Measurements from ENCODE around the gene AP3S1.
"Not testable (repeated sequence)": the region's sequence is repeated elsewhere in the genome, so short reads cannot be mapped to it uniquely, and the experiment has no call there.

Gene AP3S1

DNA sequence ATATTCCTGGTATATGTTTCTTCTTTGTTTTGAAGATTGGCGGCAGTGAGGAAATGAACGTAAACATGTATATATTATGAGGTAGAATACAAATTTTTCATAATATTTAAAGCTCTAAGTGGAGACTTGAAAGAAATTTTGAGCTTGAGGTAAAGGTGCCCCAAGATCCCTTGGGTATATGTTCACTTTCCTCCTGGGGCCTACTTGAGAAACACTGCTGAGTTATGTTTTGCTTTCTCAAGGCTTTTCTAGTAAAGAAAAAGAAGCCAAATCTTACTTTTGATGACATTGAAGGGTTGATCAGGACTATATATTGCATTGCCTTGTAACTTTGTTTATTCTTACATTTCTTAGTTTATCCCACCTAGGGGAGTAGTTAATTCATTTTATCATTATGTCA, 30.7 kb downstream of the AP3S1 start:
- no peak for DNase-seq (ENCODE audit: low spot score)

DNA sequence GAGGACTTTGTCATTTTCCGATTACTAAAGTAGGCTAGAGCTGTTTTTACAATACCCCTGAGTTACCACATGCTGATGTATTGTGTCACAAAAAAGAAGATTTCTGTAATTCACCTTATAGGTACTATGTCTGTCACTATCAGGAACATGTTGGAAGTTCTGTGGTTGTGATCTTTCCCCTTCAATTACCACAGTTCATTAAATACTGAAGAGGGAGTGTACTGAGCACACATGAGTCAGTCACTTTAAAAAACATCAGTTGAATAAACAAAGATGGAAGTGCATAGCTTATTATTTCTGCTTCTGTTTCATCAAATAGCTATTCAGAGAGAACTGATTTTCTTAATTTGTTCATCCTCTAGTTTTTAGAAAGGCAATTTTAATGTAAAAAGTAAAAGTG, 31.7 kb downstream of the AP3S1 start:
- no peak for DNase-seq (ENCODE audit: low spot score)

DNA sequence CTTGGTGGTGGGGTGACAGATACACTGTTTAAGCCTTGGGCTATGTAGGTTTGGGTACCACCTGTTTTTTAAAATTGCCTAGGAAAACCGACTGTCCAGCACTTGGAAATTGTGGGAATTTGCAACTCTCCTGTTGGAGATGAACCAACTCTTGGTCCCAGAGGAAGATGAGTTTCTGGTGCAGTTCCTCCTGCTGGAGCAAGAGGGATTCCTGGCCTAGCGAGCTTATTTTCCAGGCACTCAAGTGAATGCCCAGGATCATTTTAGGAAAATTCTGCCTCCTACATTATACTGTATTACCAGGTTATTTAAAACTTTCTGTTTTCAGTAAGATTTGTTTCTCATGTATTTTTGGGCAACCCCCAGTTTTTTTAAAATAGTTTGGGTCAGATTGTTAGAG, 33.7 kb downstream of the AP3S1 start:
- DNase-seq (ENCODE audit: low spot score): no peak

DNA sequence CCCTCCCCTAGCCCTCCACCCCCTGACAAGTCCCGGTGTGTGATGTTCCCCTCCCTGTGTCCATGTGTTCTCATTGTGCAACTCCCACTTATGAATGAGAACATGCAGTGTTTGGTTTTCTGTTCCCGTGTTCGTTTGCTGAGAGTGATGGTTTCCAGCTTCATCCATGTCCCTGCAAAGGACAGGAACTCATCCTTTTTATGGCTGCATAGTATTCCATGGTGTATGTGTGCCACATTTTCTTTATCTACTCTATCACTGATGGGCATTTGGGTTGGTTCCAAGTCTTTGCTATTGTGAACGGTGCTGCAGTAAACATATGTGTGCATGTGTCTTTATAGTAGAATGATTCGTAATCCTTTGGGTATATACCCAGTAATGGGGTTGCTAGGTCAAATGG, 35.6 kb downstream of the AP3S1 start:
- DNase-seq (ENCODE audit: low spot score): not testable (repeated sequence)

DNA sequence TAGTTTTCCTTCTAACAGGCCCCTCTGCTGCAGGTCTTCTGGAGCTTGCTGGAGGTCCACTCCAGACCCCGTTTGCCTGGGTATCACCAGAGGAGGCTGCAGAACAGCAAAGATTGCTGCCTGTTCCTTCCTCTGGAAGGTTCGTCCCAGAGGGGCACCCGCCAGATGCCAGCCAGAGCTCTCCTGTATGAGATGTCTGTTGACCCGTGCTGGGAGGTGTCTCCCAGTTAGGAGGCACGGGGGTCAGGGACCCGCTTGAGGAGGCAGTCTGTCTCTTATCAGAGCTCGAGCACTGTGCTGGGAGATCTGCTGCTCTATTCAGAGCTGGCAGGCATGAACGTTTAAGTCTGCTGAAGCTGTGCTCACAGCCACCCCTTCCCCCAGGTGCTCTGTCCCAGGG, 40.7 kb downstream of the AP3S1 start:
- DNase-seq (ENCODE audit: low spot score): not testable (repeated sequence)

DNA sequence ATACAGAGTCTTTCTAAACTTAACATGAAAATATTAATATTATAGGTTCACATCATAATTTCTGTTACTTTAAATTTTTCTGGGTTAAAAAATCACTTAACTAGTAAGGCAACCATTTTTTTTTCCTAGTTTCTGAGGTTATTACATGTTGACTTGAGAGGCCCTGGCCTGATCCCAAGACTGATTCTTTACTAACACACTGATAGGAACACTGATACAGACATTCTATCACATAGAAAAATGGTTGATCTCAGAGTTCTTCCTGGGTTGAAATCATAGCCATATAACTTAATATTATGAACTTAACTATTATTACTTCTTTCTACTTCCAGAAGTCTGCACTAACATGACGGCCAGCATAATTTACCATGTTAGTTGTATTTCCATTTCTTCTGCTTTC, 43.0 kb downstream of the AP3S1 start:
- DNase-seq (ENCODE audit: low spot score): no peak

DNA sequence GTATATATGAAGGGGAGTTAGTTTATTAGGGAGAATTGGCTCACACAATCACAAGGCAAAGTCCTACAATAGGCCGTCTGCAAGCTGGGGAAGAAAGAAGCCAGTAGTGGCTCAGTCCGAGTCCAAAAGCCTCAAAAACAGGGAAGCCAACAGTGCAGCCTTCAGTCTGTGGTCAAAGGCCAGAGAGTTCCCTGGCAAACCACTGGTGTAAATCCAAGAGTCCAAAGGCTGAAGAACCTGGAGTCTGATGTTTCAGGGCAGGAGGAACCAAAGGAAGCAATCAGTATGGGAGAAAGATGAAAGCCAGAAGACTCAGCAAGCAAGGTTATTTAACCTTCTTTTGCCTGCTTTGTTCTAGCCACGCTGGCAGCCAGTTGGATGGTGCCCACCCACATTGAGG, 43.5 kb downstream of the AP3S1 start:
- DNase-seq (ENCODE audit: low spot score): not testable (repeated sequence)

DNA sequence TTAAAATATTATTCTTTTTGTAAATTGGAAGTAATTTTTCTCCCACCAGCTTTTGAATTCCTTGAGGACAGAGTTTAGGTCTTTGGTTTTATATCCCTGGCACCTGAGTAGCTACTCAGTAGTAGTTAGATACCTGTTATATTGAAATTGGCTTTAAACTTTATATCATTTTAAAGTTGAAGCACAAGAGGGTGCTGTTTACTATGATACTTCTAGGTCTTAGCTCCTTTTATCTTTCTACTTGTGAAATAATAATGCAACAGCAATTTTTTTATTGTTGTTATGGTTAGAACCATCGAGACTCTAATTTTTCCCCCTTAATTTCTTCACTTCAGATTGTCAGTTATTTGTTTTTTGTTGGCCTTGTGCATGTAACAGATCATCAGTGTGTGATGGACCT, 46.3 kb downstream of the AP3S1 start:
- DNase-seq (ENCODE audit: low spot score): no peak

DNA sequence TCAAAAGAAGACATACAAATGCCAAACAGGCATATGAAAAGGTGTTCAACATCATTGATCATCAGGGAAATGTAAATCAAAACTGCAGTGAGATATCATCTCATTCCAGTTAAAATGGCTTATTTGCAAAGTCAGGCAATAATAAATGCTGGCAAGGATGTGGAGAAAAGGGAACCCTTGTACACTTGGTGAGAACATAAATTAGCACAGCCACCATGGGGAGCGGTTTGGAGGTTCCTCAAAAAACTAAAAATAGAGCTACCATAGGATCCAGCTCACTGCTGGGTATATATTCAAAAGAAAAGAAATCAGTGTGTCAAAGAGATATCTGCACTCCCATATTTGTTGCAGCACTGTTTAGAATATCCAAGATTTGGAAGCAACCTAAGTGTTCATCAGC, 50.3 kb downstream of the AP3S1 start:
- no peak for DNase-seq (ENCODE audit: low spot score)

DNA sequence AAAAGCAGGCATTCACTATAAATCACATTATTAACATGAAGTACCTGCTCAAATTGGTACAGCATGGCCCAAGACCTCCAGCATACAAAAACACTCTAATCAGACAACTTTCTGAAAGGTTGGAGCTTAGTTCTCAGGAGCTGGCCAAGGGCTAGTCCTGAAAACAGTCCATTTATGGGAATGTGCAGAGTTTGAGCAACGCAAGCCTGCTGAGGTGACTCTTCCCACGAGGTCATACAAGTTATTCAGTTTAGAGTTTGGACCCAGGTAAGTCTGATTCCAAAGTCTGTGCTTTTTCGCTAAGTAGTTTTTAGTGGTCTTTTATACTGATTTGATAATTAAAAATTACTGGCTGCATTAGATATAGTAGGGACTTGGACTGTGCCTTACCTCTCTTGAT, 52.6 kb downstream of the AP3S1 start:
- no peak for DNase-seq (ENCODE audit: low spot score)

DNA sequence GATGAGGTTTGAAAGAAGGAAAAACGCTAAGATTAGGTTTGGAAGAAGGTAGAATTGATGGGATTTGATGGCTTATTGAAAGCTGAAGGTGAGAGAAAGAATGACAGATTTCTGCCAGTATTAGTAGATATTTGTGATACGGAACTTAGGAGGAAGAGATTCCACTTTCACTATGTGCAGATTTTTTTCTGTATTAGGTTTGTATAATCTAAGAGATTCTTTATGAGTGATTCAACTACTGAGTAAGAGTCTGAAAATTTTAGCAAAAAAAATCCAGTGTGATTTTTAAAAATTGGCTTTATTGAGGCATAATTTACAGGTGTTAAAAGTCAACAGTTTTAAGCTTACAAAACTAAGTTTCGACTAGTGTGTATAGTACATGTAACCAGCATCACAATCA, 54.1 kb downstream of the AP3S1 start:
- DNase-seq (ENCODE audit: low spot score): no peak

DNA sequence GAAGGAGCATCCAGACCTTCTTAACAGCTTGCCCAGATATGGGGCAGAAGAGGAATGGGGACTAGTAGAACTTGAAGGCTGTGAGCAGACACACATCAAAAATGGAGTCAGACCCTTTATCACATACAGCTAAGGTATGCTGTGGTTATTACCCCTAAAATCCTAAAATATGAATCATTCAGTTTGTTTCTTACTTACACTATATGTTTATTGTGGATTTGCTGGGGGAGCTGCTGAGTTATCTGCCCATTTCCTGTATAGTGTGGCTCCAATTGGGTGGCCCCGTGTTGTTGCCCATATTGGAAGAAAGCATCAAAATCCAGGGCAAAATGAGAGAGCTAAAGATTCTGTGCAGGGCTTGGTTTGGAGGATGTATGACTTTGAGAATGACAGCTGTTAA, 56.9 kb downstream of the AP3S1 start:
- DNase-seq (ENCODE audit: low spot score): no peak

DNA sequence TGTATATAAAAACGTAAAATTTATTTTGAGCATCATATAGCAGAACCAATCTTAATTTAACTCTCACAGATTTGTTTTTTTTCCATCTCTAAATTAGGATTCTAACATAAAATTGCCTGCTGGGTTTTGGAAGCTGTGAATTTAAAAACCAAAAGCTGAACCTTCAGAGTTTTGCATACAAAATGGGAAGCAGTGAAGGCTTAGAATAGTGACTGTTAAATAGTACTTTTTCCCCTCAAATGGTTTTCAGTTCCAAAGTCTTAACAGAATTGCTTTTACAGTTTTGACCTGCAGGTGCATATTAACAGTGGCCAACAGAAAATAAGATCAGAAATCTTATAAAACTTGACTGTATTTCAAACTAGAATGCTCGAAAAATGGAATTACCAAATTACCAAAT, 65.4 kb downstream of the AP3S1 start:
- DNase-seq (ENCODE audit: low spot score): no peak

DNA sequence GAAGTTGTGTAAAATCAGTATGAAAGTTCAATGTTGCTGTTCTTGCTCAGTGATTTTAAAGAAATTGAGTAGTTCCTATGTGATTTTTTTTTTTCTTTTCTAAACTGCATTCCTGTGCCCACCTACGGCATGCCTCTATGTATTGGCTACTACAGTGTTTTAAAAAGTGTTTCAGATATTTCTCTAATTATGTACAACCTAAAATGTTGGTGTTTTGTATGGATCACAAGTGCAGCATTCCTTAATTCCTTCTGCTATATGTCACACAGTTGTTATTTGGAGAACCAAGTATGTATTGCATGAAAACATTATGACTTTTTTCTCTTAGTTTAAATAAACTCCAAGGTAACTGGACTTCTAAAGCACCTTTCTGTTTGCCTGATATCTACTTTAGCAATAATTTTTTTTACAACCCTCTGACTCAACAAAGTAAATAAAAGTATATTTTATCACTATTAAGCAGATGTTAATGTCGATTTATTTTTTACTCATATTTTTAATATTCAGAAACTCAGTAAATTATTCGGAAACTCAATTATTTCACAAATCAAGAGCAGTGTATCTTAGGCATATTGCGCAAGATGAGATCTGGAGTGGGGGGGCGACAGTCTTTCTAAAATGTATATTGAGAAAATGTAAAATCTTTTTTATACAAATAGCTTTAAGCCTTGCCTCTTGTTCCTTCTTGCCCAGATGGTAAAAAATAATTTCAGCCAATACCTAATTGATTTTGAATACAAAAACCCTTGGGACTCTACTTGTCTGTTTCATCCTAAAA, 72.1 kb downstream of the AP3S1 start:
- DNase-seq (ENCODE audit: low spot score): not testable (repeated sequence)

DNA sequence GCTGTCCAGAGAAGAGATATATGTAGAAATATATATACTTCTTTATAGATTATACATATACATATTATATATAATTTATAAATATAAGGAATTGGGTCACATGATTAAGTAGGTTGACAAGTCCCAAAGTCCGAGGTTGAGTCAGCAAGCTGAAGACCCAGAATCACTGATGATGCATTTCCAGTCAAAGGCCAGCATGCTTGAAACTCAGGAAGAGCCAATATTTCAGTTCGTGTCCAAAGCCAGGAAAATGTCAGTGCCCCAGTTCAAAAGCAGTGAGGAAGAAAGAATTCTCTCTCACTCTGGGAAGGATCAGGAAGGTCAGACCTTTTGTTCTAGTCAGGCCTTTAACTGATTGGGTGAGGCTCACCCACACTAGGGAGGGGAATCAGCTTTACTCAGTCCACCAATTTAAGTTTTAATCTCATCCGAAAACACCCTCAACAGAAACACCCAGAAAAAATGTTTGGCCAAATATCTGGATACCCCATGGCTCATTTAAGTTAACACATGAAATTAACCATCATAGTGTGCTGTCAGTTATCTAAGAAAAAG, 78.5 kb downstream of the AP3S1 start:
- no peak for DNase-seq (ENCODE audit: low spot score)

DNA sequence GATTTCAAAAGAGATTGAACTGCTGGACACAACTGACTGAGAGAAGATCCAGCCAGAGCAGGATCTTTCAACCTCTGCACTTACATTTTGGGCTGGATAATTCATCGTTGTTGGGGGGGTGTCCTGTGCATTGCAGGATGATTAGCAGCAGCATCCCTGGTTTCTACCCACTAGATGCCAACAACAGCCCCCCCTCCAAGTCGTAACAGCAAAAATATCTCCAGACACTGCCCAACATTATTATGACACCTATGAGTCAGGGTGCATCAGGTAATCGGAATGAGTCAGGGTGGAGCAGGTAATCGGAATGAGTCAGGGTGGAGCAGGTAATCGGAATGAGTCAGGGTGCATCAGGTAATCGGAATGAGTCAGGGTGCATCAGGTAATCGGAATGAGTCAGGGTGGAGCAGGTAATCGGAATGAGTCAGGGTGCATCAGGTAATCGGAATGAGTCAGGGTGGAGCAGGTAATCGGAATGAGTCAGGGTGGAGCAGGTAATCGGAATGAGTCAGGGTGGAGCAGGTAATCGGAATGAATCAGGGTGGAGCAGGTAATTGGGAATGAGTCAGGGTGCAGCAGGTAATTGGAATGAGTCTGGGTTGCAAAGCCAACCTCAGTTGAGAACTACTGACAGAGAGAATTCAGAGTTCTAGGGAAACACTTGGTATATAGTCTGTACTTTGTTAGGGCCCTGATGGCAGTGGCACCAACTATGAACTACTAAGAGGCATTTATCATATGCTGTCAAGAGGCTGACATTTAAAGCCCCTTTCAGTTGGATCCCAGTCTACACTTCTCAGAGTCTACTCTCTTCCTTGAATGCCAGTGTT, 87.1 kb downstream of the AP3S1 start:
- DNase-seq (ENCODE audit: low spot score): not testable (repeated sequence)

DNA sequence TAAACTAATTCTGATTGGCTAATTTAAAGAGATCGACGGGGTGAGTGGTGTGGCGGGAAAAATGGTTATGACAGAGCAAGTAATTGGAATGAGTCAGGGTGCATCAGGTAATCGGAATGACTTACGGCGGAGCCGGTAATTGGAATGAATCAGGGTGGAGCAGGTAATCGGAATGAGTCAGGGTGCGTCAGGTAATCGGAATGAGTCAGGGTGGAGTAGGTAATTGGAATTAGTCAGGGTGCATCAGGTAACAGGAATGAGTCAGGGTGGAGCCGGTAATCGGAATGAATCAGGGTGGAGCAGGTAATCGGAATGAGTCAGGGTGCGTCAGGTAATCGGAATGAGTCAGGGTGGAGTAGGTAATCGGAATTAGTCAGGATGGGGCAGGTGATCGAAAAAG, 88.4 kb downstream of the AP3S1 start:
- not testable (repeated sequence) for DNase-seq (ENCODE audit: low spot score)

DNA sequence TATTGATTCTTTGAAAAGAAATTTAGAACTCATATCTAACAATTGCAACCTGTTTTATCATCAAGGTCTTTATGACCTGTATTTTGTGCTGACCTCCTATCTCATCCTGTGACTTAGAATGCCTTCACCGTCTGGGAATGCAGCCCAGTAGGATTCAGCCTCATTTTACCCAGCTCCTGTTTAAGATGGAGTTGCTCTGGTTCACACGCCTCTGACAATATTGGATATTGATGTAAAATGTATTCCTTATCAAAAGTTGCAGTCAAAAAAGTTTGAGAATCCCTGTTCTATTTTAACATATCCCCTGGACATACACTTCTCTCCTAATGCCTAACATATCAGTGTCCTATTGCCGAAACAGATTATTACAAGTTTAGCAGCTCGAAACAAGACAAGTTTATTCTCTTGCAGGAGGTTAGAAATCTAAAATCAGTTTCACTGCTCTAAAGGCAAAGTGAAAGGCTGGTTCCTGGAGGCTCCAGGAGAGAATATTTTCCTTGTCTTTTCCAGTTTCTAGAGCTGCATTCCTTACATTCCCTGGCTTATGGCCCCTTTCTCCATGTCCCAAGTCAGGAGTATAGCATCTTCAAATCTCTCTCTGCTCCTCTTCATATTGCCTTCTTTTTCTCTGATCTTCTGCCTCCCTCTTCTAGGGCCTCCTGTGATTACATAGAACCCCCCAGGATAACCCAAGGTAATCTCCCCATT, 89.0 kb downstream of the AP3S1 start:
- no peak for DNase-seq (ENCODE audit: low spot score)

DNA sequence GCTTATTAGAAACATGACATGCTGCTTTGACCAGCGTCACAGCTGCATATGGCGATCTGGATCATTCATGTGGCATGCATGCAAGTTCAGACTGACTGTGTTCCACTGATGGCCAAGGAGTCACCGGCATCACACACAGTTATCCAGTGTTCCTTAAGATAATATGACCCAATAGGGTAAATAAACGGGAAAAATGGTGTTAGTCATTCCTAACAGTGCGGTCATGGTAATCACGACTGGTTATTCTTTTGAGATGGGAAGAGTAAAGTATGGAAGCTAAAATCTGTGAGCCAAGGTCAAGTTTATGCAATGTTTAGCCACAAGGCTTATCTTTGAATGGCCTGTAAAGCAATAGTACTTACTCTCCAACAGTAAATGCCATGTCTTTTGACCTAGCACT, 91.3 kb downstream of the AP3S1 start:
- DNase-seq (ENCODE audit: low spot score): no peak

DNA sequence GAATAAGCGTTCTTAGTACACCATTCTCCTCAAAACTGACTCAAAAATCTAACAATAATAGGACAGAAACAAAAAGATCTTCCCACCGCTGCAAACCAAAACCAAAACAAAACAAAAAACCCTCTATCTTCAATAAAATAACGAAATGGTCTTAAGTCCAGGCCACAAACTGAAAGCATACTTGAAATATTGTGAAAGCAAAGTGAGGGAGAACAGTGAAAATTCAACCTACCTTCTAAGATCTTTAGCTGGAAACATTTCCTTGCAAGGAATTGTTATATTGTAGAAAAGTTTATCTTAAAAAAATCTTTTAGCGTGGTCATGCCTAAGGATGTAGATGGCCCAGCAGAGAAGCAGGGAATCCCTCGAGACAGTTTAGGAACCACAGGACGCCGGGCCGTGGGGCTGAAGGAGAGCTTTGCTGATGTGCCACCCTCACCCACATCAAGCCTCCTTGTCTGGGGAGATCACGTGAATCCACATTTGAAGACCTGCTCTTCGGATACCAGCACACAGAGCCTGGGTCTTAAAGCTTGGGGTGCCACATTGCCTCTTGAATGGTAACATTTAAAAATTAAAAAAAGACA, 92.7 kb downstream of the AP3S1 start:
- no peak for DNase-seq (ENCODE audit: low spot score)

DNA sequence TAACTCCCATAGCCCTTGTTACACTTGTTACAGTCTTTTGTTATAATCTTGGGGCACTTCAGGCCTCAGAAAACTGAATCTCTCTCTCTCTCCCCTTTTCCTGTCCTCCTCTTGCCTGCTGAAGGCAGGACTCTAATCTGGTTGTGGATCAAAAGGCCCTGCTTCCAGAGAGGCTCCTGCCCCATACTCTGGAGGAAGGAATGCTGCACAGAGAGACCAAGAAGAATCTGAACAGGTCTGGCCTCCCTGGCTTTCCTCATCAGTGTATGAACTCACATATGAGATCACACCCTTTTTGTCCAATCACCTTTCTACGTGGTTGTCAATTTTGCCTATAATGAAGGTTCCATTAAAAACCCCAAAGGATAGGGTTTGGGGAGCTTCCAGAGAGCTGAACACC, 94.3 kb downstream of the AP3S1 start:
- DNase-seq (ENCODE audit: low spot score): no peak

DNA sequence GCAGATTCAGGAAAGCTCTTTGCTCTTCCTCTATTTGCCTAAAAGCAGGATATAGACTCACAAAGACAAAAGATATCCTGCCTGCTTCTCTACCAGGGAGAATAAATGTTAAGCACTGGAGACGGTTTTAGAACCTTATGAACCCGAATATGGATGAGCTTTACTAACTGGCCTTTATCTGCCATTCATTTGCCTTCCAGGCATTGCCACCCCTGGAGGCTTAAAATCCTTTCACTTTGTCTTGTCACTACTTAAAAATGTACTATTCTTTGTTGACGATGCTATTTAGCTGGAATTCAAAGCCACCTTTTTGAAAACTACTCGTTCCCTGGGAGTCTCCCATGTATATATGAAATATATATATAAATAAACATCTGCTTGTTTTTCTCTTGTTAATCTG, 97.3 kb downstream of the AP3S1 start:
- no peak for DNase-seq (ENCODE audit: low spot score)

All from left forelimb (tissue), 1 donor.